Cortex of kidney (tissue), 1 donor: ENCODE results near the gene CDON.

Source experiments
- DNase-seq: peaks from one replicate; lab custom pipeline; 2025; lab: John Stamatoyannopoulos, UW

The CDON gene

GRCh38 chr11:125956391-125957134 lies 106.1 kb downstream of the CDON start:
- no peak for DNase-seq

- DNase-seq, result no peak
Observed at GRCh38 chr11:125955856-125956255, 106.8 kb downstream of the CDON start.

- no peak for DNase-seq
Observed at GRCh38 chr11:125954945-125955640, 107.6 kb downstream of the CDON start.

GRCh38 chr11:125954123-125954944 lies 108.3 kb downstream of the CDON start:
- no peak for DNase-seq

- DNase-seq, result no peak
Observed at GRCh38 chr11:125953401-125953935, 109.2 kb downstream of the CDON start.

GRCh38 chr11:125952973-125953372 lies 109.7 kb downstream of the CDON start:
- DNase-seq, result no peak

GRCh38 chr11:125952559-125952958 lies 110.1 kb downstream of the CDON start:
- DNase-seq, result no peak

- DNase-seq, result no peak
Observed at GRCh38 chr11:125951731-125952130, 110.9 kb downstream of the CDON start.

- no peak for DNase-seq
Observed at GRCh38 chr11:125950696-125951651, 111.7 kb downstream of the CDON start.

- DNase-seq, result no peak
Observed at GRCh38 chr11:125950178-125950490, 112.5 kb downstream of the CDON start.

GRCh38 chr11:125949271-125950177 lies 113.1 kb downstream of the CDON start:
- no peak for DNase-seq

- no peak for DNase-seq
Observed at GRCh38 chr11:125948278-125949051, 114.2 kb downstream of the CDON start.

- DNase-seq, result no peak
Observed at GRCh38 chr11:125947419-125948277, 115.0 kb downstream of the CDON start.

- DNase-seq, result no peak
Observed at GRCh38 chr11:125946712-125947418, 115.8 kb downstream of the CDON start.

GRCh38 chr11:125945797-125946520 lies 116.7 kb downstream of the CDON start, which contains the start of gene VSIG10L2:
Gene VSIG10L2, plus strand, starts transcription at chr11:125946044. Its CDS starts 12 bp downstream, at chr11:125946056.
- DNase-seq, result no peak

- DNase-seq, result no peak
Observed at GRCh38 chr11:125945011-125945796, 117.5 kb downstream of the CDON start.
